NOMO-1 treated with DMSO at 0.1 percent for 48 hours (cell line): ENCODE data around the gene C16orf89.

Source experiments
- DNase-seq: peaks from one replicate; lab custom pipeline; 2025; ENCODE audit not compliant: unreplicated experiment; lab: John Stamatoyannopoulos, UW

C16orf89 gene

GRCh38 chr16:5033256-5034166 lies 32.2 kb downstream of the C16orf89 start, which contains the start of gene NAGPA:
NAGPA (minus strand) TSS chr16:5033935; CDS start chr16:5033914, 21 bp downstream.
- DNase-seq: peak; percentile 64

- no peak for DNase-seq
Observed at GRCh38 chr16:5032748-5033167, 33.0 kb downstream of the C16orf89 start.

GRCh38 chr16:5031601-5032000 lies 34.2 kb downstream of the C16orf89 start:
- DNase-seq: no peak

GRCh38 chr16:5030251-5030870 lies 35.4 kb downstream of the C16orf89 start:
- DNase-seq: no peak

- DNase-seq: no peak
Observed at GRCh38 chr16:5028950-5029475, 36.7 kb downstream of the C16orf89 start.

- DNase-seq: no peak
Observed at GRCh38 chr16:5027575-5028235, 38.1 kb downstream of the C16orf89 start.

GRCh38 chr16:5027086-5027485 lies 38.7 kb downstream of the C16orf89 start:
- no peak for DNase-seq

- DNase-seq: no peak
Observed at GRCh38 chr16:5026664-5027063, 39.1 kb downstream of the C16orf89 start.

GRCh38 chr16:5025171-5025632 lies 40.6 kb downstream of the C16orf89 start:
- DNase-seq: no peak

GRCh38 chr16:5024632-5025031 lies 41.1 kb downstream of the C16orf89 start:
- DNase-seq: no peak

GRCh38 chr16:5022521-5022920 lies 43.2 kb downstream of the C16orf89 start:
- DNase-seq: no peak

- no peak for DNase-seq
Observed at GRCh38 chr16:5020551-5020950, 45.2 kb downstream of the C16orf89 start.

- DNase-seq: no peak
Observed at GRCh38 chr16:5019775-5020174, 46.0 kb downstream of the C16orf89 start.

GRCh38 chr16:5018793-5019192 lies 47.0 kb downstream of the C16orf89 start:
- DNase-seq: no peak

GRCh38 chr16:5017678-5017969 lies 48.1 kb downstream of the C16orf89 start:
- no peak for DNase-seq

- DNase-seq: no peak
Observed at GRCh38 chr16:5016967-5017677, 48.6 kb downstream of the C16orf89 start.

GRCh38 chr16:5015887-5016286 lies 49.9 kb downstream of the C16orf89 start:
- no peak for DNase-seq

GRCh38 chr16:5015351-5015750 lies 50.4 kb downstream of the C16orf89 start:
- no peak for DNase-seq

- no peak for DNase-seq
Observed at GRCh38 chr16:5012887-5013286, 52.9 kb downstream of the C16orf89 start.

- DNase-seq: no peak
Observed at GRCh38 chr16:5011637-5012036, 54.1 kb downstream of the C16orf89 start.
